H1 (cell line): ENCODE results near the gene TMEM59L. TPM values are rescaled to one million over a fixed set of nuclear protein-coding genes. Genes with fewer than 3 reads are reported as not detected.

ENCODE experiments used
- CTCF ChIA-PET: fragments of 300-600 bp; sonication (Branson Sonifier 250); formaldehyde crosslinking; loops from one replicate; lab custom pipeline; 2021; ENCODE audit not compliant: partially characterized antibody; lab: Charles Lee
- POLR2A ChIA-PET: fragments of 300-600 bp; sonication (Branson Sonifier 250); formaldehyde crosslinking; loops from one replicate; lab custom pipeline; 2021; ENCODE audit warnings: inconsistent platforms; ENCODE audit not compliant: partially characterized antibody; lab: Charles Lee
- DNase-seq, 2 experiments: peaks; one replicate each; pipeline versions ENCODE4 v3.0.0 to v3.0.0-alpha.2; 2010 to 2022; ENCODE audit warnings: low spot score in 2 of 2, low read depth in 1 of 2, mixed read lengths in 1 of 2
- FAIRE-seq: peaks from 2 replicates; lab custom pipeline; 2011; peaks lifted over from hg19 to GRCh38; lab: Jason Lieb, UNC
- H2AFZ ChIP-seq: 2 replicates; pipeline ENCODE4 v1.8.1; 2012; ENCODE audit warnings: low read length, inconsistent platforms
- H2AK5ac ChIP-seq: 2 replicates; pipeline ENCODE4 v1.6.1; 2013; ENCODE audit warnings: low read depth, low read length
- H2BK120ac ChIP-seq: replicated peaks from 2 replicates; pipeline ENCODE3; 2013; ENCODE audit warnings: low read depth, low read length, inconsistent platforms
- H2BK12ac ChIP-seq: 2 replicates; pipeline ENCODE4 v1.6.1; 2013; ENCODE audit warnings: low read depth, low read length
- H2BK15ac ChIP-seq: 2 replicates; pipeline ENCODE4 v1.6.1; 2013; ENCODE audit warnings: low read length
- H2BK20ac ChIP-seq: 2 replicates; pipeline ENCODE4 v1.6.1; 2013; ENCODE audit warnings: low read length
- H2BK5ac ChIP-seq: 2 replicates; pipeline ENCODE4 v1.6.1; 2013; ENCODE audit warnings: low read depth, low read length
- H3K14ac ChIP-seq: 2 replicates; pipeline ENCODE4 v1.6.1; 2013; ENCODE audit warnings: inconsistent platforms; ENCODE audit not compliant: insufficient read length
- H3K18ac ChIP-seq: 2 replicates; pipeline ENCODE4 v1.6.1; 2013; ENCODE audit warnings: low read length; ENCODE audit errors: extremely low read depth
- H3K23ac ChIP-seq: 2 replicates; pipeline ENCODE4 v1.6.1; 2013; ENCODE audit warnings: inconsistent platforms; ENCODE audit not compliant: insufficient read length
- H3K23me2 ChIP-seq: 2 replicates; pipeline ENCODE4 v1.6.1; 2013; ENCODE audit warnings: low read depth, low read length
- H3K27ac ChIP-seq: 2 replicates; pipeline ENCODE4 v1.6.1; 2011; ENCODE audit warnings: low read depth, low read length, inconsistent platforms
- H3K27me3 ChIP-seq, 4 experiments: replicated peaks in 1 of 4; 1 replicate in 1 of 4; 2 replicates in 3 of 4; pipeline versions ENCODE4 v1.6.1 to v1.8.1; 2011 to 2013; ENCODE audit warnings: low read length in 3 of 4, mild to moderate bottlenecking in 3 of 4, inconsistent platforms in 2 of 4, mixed read lengths in 2 of 4, moderate library complexity in 1 of 4; ENCODE audit not compliant: control insufficient read depth in 3 of 4, insufficient read depth in 3 of 4; ENCODE audit errors: extremely low read depth in 1 of 4
- H3K36me3 ChIP-seq, 4 experiments: 2 replicates each; pipeline versions ENCODE4 v1.6.1 to v1.8.1; 2011 to 2013; ENCODE audit warnings: mild to moderate bottlenecking in 4 of 4, low read length in 3 of 4, moderate library complexity in 2 of 4, control low read depth in 1 of 4, inconsistent platforms in 1 of 4; ENCODE audit not compliant: insufficient read depth in 4 of 4, control insufficient read depth in 2 of 4
- H3K4ac ChIP-seq: replicated peaks from 2 replicates; pipeline ENCODE3; 2013; ENCODE audit warnings: low read length, low read depth, mixed read lengths, inconsistent platforms; ENCODE audit not compliant: insufficient read length
- H3K4me1 ChIP-seq, 4 experiments: replicated peaks in 1 of 4; 1 replicate in 1 of 4; 2 replicates in 3 of 4; pipeline versions ENCODE4 v1.6.1 to v1.8.1; 2011 to 2013; ENCODE audit warnings: low read length in 3 of 4, inconsistent platforms in 2 of 4, mixed read lengths in 1 of 4; ENCODE audit not compliant: insufficient read depth in 4 of 4, control insufficient read depth in 3 of 4
- H3K4me2 ChIP-seq, 2 experiments: 2 replicates each; pipeline versions ENCODE4 v1.6.1 to v1.8.1; 2011 to 2013; ENCODE audit warnings: low read depth in 2 of 2, low read length in 2 of 2, control low read depth in 1 of 2, inconsistent platforms in 1 of 2, mild to moderate bottlenecking in 1 of 2; ENCODE audit not compliant: insufficient read depth in 1 of 2
- H3K4me3 ChIP-seq, 4 experiments: fragments of 200-600, 300-600 bp in 1 of 4; sonication (generic), shearing (Covaris generic), sonication (Bioruptor Twin) in 1 of 4; 2 replicates each; pipeline versions ENCODE4 v1.5.1 to v1.8.1; 2011 to 2016; ENCODE audit warnings: low read length in 4 of 4, low read depth in 3 of 4, control low read depth in 2 of 4, inconsistent platforms in 2 of 4, mild to moderate bottlenecking in 2 of 4, mixed read lengths in 1 of 4, moderate library complexity in 1 of 4; ENCODE audit not compliant: insufficient read depth in 2 of 4; ENCODE audit errors: extremely low read depth in 1 of 4
- H3K56ac ChIP-seq: replicated peaks from 2 replicates; pipeline ENCODE3; 2013; ENCODE audit warnings: low read depth, mild to moderate bottlenecking, mixed read lengths, low read length, inconsistent platforms; ENCODE audit not compliant: insufficient read length
- H3K79me1 ChIP-seq: 2 replicates; pipeline ENCODE4 v1.6.1; 2013; ENCODE audit warnings: low read depth, low read length, control low read depth
- H3K79me2 ChIP-seq, 2 experiments: 2 replicates each; pipeline versions ENCODE4 v1.6.1 to v1.8.1; 2012 to 2013; ENCODE audit warnings: low read length in 2 of 2, mild to moderate bottlenecking in 2 of 2, inconsistent platforms in 1 of 2; ENCODE audit not compliant: insufficient read depth in 2 of 2, control insufficient read depth in 1 of 2
- H3K9ac ChIP-seq, 4 experiments: replicated peaks in 1 of 4; 1 replicate in 1 of 4; 2 replicates in 3 of 4; pipeline versions ENCODE4 v1.6.1 to v1.8.1; 2011 to 2013; ENCODE audit warnings: low read depth in 3 of 4, low read length in 3 of 4, control low read depth in 2 of 4, mild to moderate bottlenecking in 2 of 4, moderate library complexity in 2 of 4, inconsistent platforms in 1 of 4; ENCODE audit errors: extremely low read depth in 1 of 4
- H3K9me3 ChIP-seq, 2 experiments: 2 replicates each; pipeline versions ENCODE4 v1.6.1 to v1.8.1; 2012 to 2013; ENCODE audit warnings: mild to moderate bottlenecking in 2 of 2, moderate library complexity in 2 of 2, control low read depth in 1 of 2, inconsistent platforms in 1 of 2, low read depth in 1 of 2, low read length in 1 of 2, mixed read lengths in 1 of 2; ENCODE audit not compliant: insufficient read depth in 2 of 2
- H4K20me1 ChIP-seq, 2 experiments: replicated peaks in 1 of 2; 2 replicates each; pipeline versions ENCODE3 to v1.8.1; 2011 to 2013; ENCODE audit warnings: inconsistent platforms in 2 of 2, low read length in 2 of 2, mild to moderate bottlenecking in 1 of 2; ENCODE audit not compliant: insufficient read depth in 2 of 2, control insufficient read depth in 1 of 2
- H4K5ac ChIP-seq: 2 replicates; pipeline ENCODE4 v1.6.1; 2013; ENCODE audit warnings: low read length, low read depth, mixed read lengths, inconsistent platforms; ENCODE audit not compliant: insufficient read length
- H4K8ac ChIP-seq: 2 replicates; pipeline ENCODE4 v1.8.0; 2013; ENCODE audit warnings: mild to moderate bottlenecking, moderate library complexity, low read length, inconsistent platforms; ENCODE audit not compliant: insufficient read depth; ENCODE audit errors: extremely low read depth
- H4K91ac ChIP-seq: replicated peaks from 2 replicates; pipeline ENCODE3; 2013; ENCODE audit warnings: low read length, mixed read lengths, inconsistent platforms; ENCODE audit not compliant: insufficient read length
- ASH2L ChIP-seq: fragments of 200-600, 300-600 bp; sonication (generic); IDR thresholded peaks from one replicate; pipeline ENCODE4 v1.7.1; 2017; ENCODE audit warnings: low read length
- CTCF ChIP-seq, 3 experiments: IDR thresholded peaks; 1 replicate in 2 of 3; 2 replicates in 1 of 3; pipeline versions ENCODE4 v1.5.1 to v1.6.1; 2011; ENCODE audit warnings: low read length in 3 of 3, mild to moderate bottlenecking in 3 of 3, inconsistent platforms in 2 of 3, low read depth in 1 of 3, moderate library complexity in 1 of 3; ENCODE audit not compliant: insufficient read depth in 1 of 3; ENCODE audit errors: control extremely low read depth in 1 of 3
- EGR1 ChIP-seq: IDR thresholded peaks from 2 replicates; pipeline ENCODE4 v1.6.1; 2011; ENCODE audit warnings: low read depth, low read length, borderline replicate concordance
- GABPA ChIP-seq: IDR thresholded peaks from 2 replicates; pipeline ENCODE4 v1.6.1; 2011; ENCODE audit warnings: mild to moderate bottlenecking, low read length, moderate library complexity, borderline replicate concordance; ENCODE audit not compliant: insufficient read depth
- KDM4A ChIP-seq: IDR thresholded peaks from one replicate; pipeline ENCODE4 v1.7.1; 2012; ENCODE audit warnings: low read depth, mild to moderate bottlenecking, moderate library complexity, low read length, inconsistent platforms; ENCODE audit not compliant: severe bottlenecking
- PHF8 ChIP-seq: fragments of 200-600 bp; sonication (generic); conservative IDR thresholded peaks from 2 replicates; pipeline ENCODE4 v1.7.1; 2012; ENCODE audit warnings: low read depth, mild to moderate bottlenecking, inconsistent platforms, low read length, moderate library complexity
- TAF1 ChIP-seq: IDR thresholded peaks from 2 replicates; pipeline ENCODE4 v1.6.1; 2011; ENCODE audit warnings: mild to moderate bottlenecking, low read depth, low read length
- TBP ChIP-seq: IDR thresholded peaks from 2 replicates; pipeline ENCODE4 v1.6.1; 2011; ENCODE audit warnings: low read depth, low read length, improper control_type of control experiment
- whole genome bisulfite sequencing, 2 experiments: shearing (Covaris generic) in 1 of 2; methylation state at CpG; one replicate each; pipeline versions ENCODE4 v1.1.6 to v1.1.7; 2013 to 2015; ENCODE audit warnings: low lambda C conversion rate in 2 of 2, mixed read lengths in 2 of 2, inconsistent platforms in 1 of 2, low coverage in 1 of 2, missing lambda C conversion rate in 1 of 2; ENCODE audit not compliant: insufficient replicate concordance in 2 of 2, insufficient coverage in 1 of 2, insufficient read length in 1 of 2; ENCODE audit errors: extremely low coverage in 1 of 2, missing lambda C conversion rate in 1 of 2; 5-methylcytosine and 5-hydroxymethylcytosine counted together
- polyA plus RNA-seq, 7 experiments: library from polyadenylated mRNA; depleted of rRNA in 3 of 7; stranded (reverse) in 5 of 7; unstranded in 2 of 7; fragments of >200 nt in 5 of 7; fragments of 200-250 nt in 2 of 7; gene quantifications; 1 replicate in 5 of 7; 2 replicates in 1 of 7; 4 replicates in 1 of 7; pipeline versions ENCODE4 v1.2.1 to v1.2.3, GENCODE V29; 2011 to 2013; ENCODE audit warnings: missing spikeins in 2 of 7, mixed read lengths in 2 of 7
- total RNA-seq: library from RNA; stranded (reverse); fragmentation: NEBNext Ultra II Directional; extraction: Animal tissue kit (Norgen Biotek cat#: 25700); gene quantifications from 2 replicates; pipeline ENCODE4 v1.2.1, GENCODE V29; 2021

Gene TMEM59L
- total and polyA plus RNA-seq, 2 of the 8 experiments (the other 6 are each of a cell fraction or from before 2014, with no cell fraction given): 4.0 to 12.2 TPM

GRCh38 chr19:18594096-18594823, 18.4 kb upstream of the TMEM59L start:
- no peak overlapping the region for H3K23ac ChIP-seq
- peak overlapping the region; percentile 24; the same call in 1 of the 2 replicates for H3K27ac ChIP-seq
- no peak for FAIRE-seq
- H2BK120ac ChIP-seq: no peak overlapping the region
- H2AK5ac ChIP-seq: 0 out of 2 replicates have a peak overlapping the region, but pooled peaks have one; percentile 34
- H3K4me3 ChIP-seq: peak overlapping the region; percentile 30 to 66 (median 36)
- H4K5ac ChIP-seq: peak overlapping the region; percentile 73
- peak overlapping the region; percentile 66 for H4K91ac ChIP-seq
- CTCF ChIA-PET: interaction anchor here (0.6 to 12.5 kb wide), 24 partner anchors 10 to 253 kb away, joined by 3 to 139 read pairs (median 4); partner anchors contain the start of genes FKBP8 and UBA52
- peaks cover 11% of the 10 kb centered on the region for H3K23me2 ChIP-seq
- no peaks in the 10 kb centered on the region for H3K79me1 ChIP-seq
- H3K18ac ChIP-seq: peak overlapping the region; percentile 95
- H3K14ac ChIP-seq: no peak overlapping the region
- peaks cover 0 to 3% of the 10 kb centered on the region in 2 experiments for H4K20me1 ChIP-seq
- H3K9ac ChIP-seq: no peak overlapping the region
- H3K56ac ChIP-seq: peak overlapping the region; percentile 74
- H3K4me2 ChIP-seq: peak overlapping the region; percentile 72 to 74
- peaks cover 2 to 38% (median 28%) of the 10 kb centered on the region in 4 experiments for H3K4me1 ChIP-seq
- H3K4ac ChIP-seq: peak overlapping the region; percentile 63
- H2BK15ac ChIP-seq: no peak overlapping the region
- POLR2A ChIA-PET: interaction anchor here (0.7 to 10.3 kb wide), 13 partner anchors 10 to 165 kb away, joined by 3 to 112 read pairs (median 6); partner anchors contain the start of genes ELL, KXD1, TMEM59L and UBA52
- DNase-seq: peak in 1 of 2 experiments; percentile 90
- no peak overlapping the region for H4K8ac ChIP-seq
- peak overlapping the region; percentile 80; the same call in 1 of the 2 replicates for H2BK12ac ChIP-seq
- no peak overlapping the region for H2AFZ ChIP-seq
- H3K36me3 ChIP-seq: no peaks in the 10 kb centered on the region
- H3K27me3 ChIP-seq: peaks cover 0 to 6% (median 3%) of the 10 kb centered on the region in 4 experiments; a peak in 5 of 7 replicates
- 3% methylated on average over 33 of the region's 54 CpGs; no CpG with 5 or more reads in 1 of the 2 experiments for WGBS, 2 experiments
- peak overlapping the region; percentile 51; the same call in 1 of the 2 replicates for H2BK20ac ChIP-seq
- H3K79me2 ChIP-seq: no peaks in the 10 kb centered on the region
- no peaks in the 10 kb centered on the region for H3K9me3 ChIP-seq
- peak overlapping the region; percentile 46; the same call in 1 of the 2 replicates for H2BK5ac ChIP-seq
- peak; percentile 56; the same call in 1 of the 2 replicates for TF ChIP-seq EGR1
- 0 out of 2 replicates have a peak, but pooled peaks have one; percentile 46 for TF ChIP-seq PHF8
- peak; percentile 81; the same call in 1 of the 2 replicates for TF ChIP-seq TBP
- TF ChIP-seq KDM4A: peak; percentile 31
- peak; percentile 57 for TF ChIP-seq TAF1
- peak; percentile 63 to 83 (median 66) for TF ChIP-seq CTCF (IDR thresholded peaks at IDR 0.05; ENCODE audit: control extremely low read depth in 1 of 3, insufficient read depth in 1 of 3, low read depth in 1 of 3, low read length in 3 of 3)
- TF ChIP-seq ASH2L: peak; percentile 51
- peak; percentile 53; the same call in 1 of the 2 replicates for TF ChIP-seq GABPA
